HG03025 (cell line): ENCODE results near the gene NAALADL2.

Experiments
- ATAC-seq: cut with Tn5 transposase; IDR thresholded peaks from one replicate; pipeline ENCODE4 v1.9.1; 2021; ENCODE audit warnings: mild to moderate bottlenecking, moderate library complexity; ENCODE audit not compliant: unreplicated experiment, low FRiP score

Gene NAALADL2

GRCh38 chr3:174859114-174859735 is at the start of gene NAALADL2:
Gene NAALADL2, plus strand, starts transcription at chr3:174859334.
- ATAC-seq = no peak

DNA sequence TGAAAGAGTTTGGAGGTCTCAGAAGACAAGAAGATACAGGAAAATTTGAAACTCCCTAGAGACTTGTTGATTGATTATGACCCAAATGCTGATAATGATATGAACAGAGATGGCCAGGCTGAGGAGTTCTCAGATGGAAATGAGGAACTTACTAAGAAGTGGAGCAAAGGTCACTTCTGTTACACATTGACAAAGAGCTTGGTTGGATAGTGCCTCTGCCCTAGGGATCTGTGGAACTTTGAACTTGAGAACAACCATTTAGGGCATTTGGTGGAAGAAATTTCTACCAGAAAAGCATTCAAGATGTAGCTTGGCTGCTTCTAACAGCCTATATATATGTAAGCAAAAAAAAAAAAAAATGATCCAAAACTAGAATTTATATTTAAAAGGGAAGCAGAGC is 48.9 kb upstream of the NAALADL2 start:
- ATAC-seq = no peak

DNA sequence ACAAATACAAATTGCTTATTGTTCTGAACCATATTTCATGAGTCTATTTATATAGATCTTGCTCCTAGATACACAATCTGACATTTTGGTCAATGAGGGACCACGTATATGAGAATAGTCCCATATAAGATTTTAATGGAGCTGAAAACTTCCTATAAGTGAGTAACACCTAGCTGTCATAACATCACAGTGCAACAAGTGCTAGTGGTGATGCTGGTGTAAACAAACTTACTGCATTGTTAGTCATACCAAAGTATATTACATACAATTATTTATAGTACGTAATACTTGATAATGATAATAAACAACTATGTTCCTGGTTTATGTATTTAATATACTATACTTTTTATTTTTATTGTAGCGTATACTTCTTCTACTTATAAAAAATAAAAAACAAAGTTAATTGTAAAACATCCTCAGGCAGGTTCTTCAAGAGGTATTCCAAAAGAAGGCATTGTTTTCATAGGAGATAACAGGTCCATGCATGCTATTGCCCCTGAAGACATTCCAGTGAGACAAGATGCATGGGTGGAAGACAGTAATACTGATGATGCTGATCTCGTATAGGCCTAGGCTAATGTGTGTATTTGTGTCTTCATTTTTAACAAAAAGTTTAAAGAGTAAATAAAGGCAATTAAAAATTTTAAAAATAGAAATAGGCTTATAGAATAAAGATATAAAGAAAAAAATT is 46.8 kb upstream of the NAALADL2 start:
- no peak for ATAC-seq

DNA sequence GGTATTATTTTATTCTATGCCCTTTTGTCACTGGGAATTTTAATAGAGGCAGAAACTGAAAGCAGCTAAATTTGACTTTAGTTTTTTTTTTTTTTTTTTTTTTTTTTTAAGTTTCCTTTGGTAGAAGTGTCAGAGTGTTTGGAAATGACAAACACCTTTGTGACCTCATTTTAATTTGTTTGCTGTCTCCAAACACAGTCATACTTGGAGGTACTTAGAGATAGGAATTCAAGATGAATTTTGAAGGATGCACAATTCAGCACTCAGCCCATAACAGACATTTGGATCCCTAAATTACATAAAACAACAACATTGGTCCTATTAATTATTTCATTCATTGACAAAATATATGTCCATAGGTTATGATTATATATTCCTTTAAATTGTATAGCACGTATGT is 43.4 kb upstream of the NAALADL2 start:
- ATAC-seq = no peak

- no peak for ATAC-seq
Measured at GRCh38 chr3:174820885-174821284, 38.2 kb upstream of the NAALADL2 start.

DNA sequence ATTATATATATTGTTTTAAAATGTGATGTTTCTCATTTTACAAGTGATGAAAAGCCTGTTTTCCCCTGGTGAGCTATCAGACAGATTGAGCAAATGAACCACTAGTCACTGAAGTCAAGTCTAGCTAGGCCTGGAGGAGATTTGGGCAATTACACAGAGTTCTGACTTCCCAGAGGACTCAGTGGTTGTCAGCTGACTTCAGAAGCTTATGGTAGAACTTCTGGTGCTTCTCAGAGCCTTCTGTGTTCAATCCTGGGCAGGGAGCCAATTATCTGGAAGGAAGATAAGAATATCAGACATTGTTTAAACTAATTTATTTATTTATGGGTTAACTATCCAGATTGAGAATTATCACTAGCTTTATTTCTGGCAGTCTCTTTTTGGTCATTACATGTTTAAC is 37.7 kb upstream of the NAALADL2 start:
- no peak for ATAC-seq

DNA sequence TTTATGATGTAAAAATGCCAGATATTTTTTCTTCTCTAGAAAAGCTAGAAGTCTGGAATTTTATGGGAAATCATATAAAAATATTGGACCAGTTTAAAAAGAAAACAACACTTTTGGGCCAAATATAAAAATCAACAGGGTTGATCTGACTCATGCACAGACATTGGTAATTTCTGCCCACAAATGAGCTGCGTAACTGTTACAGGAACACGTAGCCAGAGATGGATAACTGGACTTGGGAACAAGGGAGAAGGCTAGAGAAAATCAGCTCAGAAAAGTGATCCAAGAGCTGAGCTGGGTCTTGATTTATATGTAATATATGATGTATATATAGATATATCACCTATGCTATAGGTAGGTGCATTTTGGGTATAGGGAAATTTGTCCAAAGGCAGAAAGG is 36.8 kb upstream of the NAALADL2 start:
- no peak for ATAC-seq

- ATAC-seq = no peak
Measured at GRCh38 chr3:174826069-174826468, 33.1 kb upstream of the NAALADL2 start.

DNA sequence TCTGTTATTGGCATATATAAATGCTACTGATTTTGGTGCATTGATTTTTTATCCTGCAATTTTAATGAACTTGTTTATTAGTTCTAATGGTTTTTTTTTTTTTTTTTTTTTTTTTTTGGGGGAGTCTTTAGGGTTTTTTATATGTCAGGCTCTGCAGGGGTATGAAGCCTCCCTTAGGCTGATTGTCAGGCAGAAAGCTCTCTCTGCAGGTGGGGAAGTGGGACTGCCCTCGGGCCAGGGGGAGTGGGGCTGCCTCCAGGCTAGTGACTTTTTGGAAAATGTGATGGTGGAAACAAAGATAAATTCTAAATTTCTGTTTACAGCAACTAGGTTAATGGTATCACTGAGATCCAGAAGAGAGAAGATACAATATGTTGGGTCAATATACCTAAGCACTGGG is 14.4 kb upstream of the NAALADL2 start:
- no peak for ATAC-seq

DNA sequence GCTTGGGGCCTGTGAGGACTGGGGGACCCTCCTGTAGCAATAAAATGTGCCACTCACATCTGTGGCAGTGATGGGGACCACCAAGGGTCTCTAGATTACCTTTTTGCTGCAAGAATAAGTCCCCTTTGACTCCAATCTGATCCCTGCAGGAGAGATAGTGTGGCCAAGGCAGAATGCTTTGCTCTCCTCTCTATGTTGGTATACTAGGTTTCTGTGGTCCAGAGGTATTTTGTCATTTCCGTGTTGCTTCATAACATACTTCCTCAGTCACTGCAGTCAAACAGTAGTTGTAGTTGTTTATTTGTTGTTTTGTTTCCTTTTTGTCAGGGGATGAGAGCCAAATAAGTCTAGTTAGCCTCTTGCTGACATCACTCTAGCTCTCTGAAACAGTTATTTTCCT is 13.1 kb upstream of the NAALADL2 start:
- ATAC-seq = no peak

- ATAC-seq = no peak
Measured at GRCh38 chr3:174854987-174855386, 4.1 kb upstream of the NAALADL2 start.

DNA sequence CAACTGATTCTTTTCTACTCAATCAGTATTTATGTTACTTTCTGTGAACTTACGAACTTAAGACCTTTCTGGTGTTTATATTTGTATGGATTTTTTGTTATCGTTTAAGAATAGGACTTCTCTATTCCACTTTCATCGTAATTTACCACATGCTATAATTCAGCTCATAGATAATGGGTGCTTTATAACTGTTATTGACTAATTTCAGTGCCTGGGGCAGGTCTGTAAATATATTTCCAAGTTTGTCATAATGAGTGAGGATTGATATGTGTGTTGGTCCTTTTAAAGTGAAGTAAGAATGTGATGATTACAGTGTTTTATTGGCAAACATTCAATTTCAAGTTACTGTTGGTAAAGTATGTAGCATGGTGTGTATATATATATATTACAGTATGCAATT is 1.8 kb upstream of the NAALADL2 start:
- ATAC-seq = no peak

DNA sequence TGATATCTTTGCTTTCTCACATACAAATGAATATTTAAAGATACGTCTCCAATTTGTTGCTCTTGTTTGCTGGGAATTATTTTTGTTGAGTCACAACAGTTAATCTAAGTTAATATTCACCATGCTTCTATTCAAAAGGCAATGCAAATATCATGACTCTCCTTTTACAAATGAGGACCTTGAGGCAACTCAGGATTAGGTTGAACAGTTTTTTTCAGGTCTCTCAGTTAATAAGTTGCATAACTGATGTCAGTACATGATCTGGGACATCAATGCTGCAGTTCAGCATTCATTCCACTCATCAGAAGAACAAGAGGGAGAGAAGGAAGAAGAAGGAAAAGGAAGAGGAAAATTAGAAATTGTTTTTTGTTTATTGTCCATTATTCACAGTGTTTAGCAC is 781 bp upstream of the NAALADL2 start:
- no peak for ATAC-seq

- no peak for ATAC-seq
Measured at GRCh38 chr3:174859756-174860155, 622 bp downstream of the NAALADL2 start.

DNA sequence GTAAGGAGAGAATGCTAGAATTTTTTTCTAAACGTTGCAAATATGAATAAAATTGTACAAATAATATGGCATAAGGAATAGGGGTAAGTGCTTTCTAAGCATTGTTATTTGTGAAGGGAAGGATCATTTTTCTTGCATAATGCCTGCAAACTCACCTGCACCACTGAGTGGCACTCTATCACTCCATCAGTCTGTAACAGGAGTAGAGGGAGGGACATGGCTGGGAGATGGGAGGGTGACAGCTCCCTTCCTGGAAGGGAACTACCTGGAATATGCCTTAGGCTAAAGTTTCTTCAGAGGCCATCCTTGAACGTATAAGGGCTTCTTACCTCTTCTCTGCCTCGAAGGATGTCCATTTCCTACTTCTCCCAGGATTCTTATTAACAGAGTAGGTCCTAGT is 3.0 kb downstream of the NAALADL2 start:
- ATAC-seq = no peak

DNA sequence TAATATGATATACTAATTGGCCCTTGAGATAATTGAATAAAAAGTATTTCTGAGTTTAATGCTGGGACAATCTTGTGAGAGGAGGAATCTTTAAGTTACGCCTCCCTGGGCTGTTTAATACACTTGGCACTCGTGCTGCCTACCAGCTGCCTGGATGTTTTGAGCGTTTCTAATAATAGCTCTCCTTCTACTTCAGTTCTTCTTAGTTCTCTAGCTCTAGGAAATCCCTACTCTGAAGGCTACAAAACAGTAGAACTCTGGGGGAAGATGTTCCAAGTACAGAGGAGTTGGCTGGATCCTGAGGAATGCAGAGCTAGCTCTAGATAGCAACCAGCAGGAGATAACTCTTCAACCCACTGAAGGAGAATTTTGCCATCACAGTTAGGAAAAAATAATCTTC is 3.5 kb downstream of the NAALADL2 start:
- no peak for ATAC-seq

GRCh38 chr3:174863488-174863887 is 4.4 kb downstream of the NAALADL2 start:
- no peak for ATAC-seq

DNA sequence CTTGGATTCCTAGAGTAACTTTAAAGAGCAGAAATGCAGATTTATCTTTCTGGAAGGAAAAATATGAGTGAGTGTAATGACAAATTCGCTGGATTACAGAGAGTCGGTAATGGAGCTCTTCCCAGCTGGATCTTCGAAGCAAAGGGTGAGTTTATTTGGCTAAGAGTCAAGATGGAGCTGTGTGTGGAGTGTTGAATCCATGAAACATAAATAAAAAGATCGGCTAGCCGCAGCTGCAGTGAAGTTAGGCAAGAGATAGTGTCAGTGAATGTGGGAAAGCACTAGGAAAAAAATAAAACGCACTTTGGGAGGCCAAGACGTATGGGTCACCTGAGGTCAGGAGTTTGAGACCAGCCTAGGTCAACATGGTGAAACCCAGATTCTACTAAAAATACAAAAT is 10.3 kb downstream of the NAALADL2 start:
- no peak for ATAC-seq

DNA sequence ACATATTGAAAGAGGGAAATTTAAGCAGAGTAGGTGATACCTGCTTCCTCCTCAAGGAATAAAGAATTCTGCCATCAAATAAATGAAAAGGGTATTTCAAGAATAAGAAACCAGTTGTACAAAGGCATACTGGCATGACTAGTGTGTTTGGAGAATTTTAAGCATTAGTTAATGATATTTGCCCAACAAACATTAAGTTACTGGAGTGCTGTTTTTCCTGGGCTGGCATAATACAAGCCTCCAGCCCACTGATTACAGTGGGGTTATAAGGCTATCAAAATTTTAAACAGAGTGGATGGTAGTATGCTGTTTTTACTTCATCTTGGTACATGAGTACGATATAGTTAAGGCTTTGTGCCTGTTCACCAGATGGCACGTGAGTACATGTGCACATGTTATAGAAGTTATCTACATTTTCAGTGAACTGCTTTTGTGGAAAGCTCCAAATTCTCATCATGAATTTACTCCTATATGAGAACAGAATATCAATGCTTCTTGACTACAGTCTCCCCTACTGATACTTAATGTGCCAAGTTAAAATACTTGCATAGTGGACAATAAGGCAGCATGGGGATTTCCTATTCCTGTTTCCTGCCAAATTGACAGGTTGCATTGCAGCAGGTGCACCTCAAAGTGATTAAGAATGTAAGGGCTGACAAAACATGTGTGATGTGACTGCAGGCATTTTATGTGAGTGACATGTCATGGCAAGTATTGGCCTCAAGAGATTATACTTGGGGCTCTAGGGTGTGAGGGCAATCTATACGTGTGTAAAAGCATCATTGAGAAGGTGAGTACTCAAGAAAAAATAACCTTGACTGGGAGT is 14.9 kb downstream of the NAALADL2 start:
- ATAC-seq = no peak

DNA sequence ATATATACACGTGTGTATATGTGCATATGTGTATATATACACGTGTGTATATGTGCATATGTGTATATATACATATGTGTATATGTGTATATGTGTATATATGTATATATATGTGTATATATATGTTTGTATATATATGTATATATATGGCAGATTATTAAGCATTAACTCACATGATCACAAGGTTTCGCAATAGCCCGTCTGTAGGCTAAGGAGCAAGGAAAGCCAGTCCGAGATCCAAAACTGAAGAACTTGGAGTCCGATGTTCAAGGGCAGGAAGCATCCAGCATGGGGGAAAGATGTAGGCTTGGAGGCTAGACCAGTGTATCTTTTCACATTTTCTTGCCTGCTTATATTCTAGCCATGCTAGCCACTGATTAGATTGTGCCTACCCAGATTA is 23.7 kb downstream of the NAALADL2 start:
- no peak for ATAC-seq

DNA sequence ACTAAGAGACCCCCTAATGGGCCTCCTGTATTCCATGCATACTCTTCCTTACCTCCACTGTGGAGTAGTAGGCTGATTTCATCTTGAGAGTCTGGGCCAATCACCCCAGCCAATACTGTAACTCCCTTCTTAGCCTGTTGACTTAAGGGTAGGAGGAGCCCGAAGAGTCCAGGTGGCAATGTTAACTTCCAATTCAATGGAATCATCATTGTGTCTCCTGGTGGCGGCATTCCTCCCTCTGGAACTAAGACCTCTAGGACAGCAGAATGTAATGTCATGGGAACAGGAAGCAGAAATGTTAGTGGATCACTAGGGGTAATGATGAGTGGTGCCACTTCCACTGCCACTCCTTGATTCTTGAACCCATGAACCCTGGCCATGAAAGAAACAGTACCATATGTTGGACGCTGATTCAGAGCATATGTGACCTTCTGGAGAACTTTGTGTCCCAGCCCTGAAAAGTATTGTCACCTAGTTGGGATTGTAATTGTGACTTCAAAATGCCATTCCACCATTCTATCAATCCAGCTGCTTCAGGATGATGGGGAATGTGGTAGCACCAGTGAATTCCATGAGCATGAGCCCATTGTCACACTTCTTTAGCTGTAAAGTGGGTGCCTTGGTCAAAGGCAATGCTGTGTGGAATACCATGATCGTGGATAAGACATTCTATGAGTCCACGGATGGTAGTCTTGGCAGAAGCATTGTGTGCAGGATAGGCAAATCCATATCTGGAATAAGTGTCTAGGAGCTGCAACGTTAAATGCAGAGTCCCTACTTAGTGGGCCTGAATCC is 24.9 kb downstream of the NAALADL2 start:
- no peak for ATAC-seq
